Measurements from ENCODE around the gene IFNL2. TPM values are rescaled to one million over a fixed set of nuclear protein-coding genes. Genes with fewer than 3 reads are reported as not detected.

IFNL2 gene
- total RNA-seq, 1 experiment from 2014 or later = 0.33 TPM

DNA sequence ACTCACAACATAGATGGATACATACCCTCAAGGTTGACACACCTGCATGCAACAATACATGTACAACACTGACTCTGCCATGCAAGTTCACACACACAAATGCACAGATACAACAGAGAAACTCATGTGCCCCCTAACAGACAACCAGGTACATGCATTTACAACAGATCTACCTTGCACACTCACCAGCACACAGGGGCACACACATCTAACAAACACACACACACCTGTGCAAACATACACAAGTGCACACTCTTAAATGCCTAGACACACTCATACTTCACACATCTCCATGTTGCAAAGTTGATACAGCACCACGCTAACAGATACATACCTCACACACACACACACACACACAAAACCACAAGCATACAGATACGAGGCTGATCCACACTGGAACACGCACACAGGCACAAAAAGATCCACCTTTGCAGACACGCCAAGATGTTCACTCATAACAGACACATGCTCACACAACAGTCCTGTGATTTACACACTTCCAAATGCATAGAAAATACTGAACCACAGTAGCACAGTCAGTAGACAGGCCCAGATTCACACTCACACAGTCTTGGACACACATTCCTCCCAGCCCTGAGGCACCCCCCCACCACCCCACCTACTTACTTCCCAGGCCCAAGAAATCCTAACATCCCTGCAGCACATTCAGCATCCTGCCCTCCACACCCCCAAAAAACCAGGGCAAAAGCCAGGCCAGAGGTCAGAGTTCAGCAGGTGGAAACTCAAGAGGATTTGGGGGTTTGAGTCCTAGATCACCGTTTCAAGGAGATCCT, 51.1 kb downstream of the IFNL2 start:
- in situ Hi-C loops (cut with HindIII; ENCODE audit: low pct_unique_long_range_greater_than_20kb, low sequenced_read_pairs) = no loop called here
- Histone ChIP-seq H3K27ac (ENCODE audit: low read length) (no peak overlapping the region), H3K9me3 (ENCODE audit: control insufficient read depth, insufficient read depth, low read depth, low read length) (no peaks in the 10 kb centered on the region), H3K4me3 (ENCODE audit: low read depth in 2 of 2, low read length in 2 of 2) (peak overlapping the region in 1 of 2 experiments; percentile 56; a peak in 1 of 4 replicates), H3K36me3 (ENCODE audit: control insufficient read depth, insufficient read depth, low read length) (no peaks in the 10 kb centered on the region), H3K4me1 (ENCODE audit: control insufficient read depth, insufficient read depth, low read length) (peaks cover 4% of the 10 kb centered on the region), H3K27me3 (ENCODE audit: control insufficient read depth, insufficient read depth, low read length) (peaks cover 6% of the 10 kb centered on the region)
- TF ChIP-seq, protein P1, sequence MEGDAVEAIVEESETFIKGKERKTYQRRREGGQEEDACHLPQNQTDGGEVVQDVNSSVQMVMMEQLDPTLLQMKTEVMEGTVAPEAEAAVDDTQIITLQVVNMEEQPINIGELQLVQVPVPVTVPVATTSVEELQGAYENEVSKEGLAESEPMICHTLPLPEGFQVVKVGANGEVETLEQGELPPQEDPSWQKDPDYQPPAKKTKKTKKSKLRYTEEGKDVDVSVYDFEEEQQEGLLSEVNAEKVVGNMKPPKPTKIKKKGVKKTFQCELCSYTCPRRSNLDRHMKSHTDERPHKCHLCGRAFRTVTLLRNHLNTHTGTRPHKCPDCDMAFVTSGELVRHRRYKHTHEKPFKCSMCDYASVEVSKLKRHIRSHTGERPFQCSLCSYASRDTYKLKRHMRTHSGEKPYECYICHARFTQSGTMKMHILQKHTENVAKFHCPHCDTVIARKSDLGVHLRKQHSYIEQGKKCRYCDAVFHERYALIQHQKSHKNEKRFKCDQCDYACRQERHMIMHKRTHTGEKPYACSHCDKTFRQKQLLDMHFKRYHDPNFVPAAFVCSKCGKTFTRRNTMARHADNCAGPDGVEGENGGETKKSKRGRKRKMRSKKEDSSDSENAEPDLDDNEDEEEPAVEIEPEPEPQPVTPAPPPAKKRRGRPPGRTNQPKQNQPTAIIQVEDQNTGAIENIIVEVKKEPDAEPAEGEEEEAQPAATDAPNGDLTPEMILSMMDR (IDR thresholded peaks at IDR 0.05) = no peak
- TF ChIP-seq TCF7L2 (IDR thresholded peaks at IDR 0.05; ENCODE audit: low read depth, low read length) = no peak
- TF ChIP-seq, protein P2, sequence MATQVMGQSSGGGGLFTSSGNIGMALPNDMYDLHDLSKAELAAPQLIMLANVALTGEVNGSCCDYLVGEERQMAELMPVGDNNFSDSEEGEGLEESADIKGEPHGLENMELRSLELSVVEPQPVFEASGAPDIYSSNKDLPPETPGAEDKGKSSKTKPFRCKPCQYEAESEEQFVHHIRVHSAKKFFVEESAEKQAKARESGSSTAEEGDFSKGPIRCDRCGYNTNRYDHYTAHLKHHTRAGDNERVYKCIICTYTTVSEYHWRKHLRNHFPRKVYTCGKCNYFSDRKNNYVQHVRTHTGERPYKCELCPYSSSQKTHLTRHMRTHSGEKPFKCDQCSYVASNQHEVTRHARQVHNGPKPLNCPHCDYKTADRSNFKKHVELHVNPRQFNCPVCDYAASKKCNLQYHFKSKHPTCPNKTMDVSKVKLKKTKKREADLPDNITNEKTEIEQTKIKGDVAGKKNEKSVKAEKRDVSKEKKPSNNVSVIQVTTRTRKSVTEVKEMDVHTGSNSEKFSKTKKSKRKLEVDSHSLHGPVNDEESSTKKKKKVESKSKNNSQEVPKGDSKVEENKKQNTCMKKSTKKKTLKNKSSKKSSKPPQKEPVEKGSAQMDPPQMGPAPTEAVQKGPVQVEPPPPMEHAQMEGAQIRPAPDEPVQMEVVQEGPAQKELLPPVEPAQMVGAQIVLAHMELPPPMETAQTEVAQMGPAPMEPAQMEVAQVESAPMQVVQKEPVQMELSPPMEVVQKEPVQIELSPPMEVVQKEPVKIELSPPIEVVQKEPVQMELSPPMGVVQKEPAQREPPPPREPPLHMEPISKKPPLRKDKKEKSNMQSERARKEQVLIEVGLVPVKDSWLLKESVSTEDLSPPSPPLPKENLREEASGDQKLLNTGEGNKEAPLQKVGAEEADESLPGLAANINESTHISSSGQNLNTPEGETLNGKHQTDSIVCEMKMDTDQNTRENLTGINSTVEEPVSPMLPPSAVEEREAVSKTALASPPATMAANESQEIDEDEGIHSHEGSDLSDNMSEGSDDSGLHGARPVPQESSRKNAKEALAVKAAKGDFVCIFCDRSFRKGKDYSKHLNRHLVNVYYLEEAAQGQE (IDR thresholded peaks at IDR 0.05; ENCODE audit: insufficient read depth in 1 of 2, low read depth in 2 of 2, low read length in 1 of 2) = no peak
- TF ChIP-seq SIN3A (IDR thresholded peaks at IDR 0.05; ENCODE audit: borderline replicate concordance, insufficient read depth, low read depth, low read length) = no peak
- no peak for TF ChIP-seq POLR2AphosphoS5 (IDR thresholded peaks at IDR 0.05; ENCODE audit: low read depth, low read length)
- TSS peak; percentile 67 for BruUV-seq (replicated peaks)
- POLR2A ChIA-PET = interaction anchor here (0.8 kb wide), 1 partner anchor 16 kb away, joined by 3 read pairs; no protein-coding TSS in a partner anchor
- DNase-seq (ENCODE audit: low read depth, low spot score) (no peak), ATAC-seq (no peak)
- CTCF ChIA-PET = no interaction called here
- intact Hi-C loops (cut with micrococcal nuclease; ENCODE audit: unreplicated experiment) = no loop called here

Other genes with a start within 250 kb of the IFNL2 start
- 443 TPM for gene FBXO27, start 235.8 kb upstream of the IFNL2 start, total RNA-seq (2021; ENCODE audit: unreplicated experiment)
- gene ACP7, start 184.0 kb upstream of the IFNL2 start, total RNA-seq (2021; ENCODE audit: unreplicated experiment) = 10.3 TPM
- gene PAK4, start 142.6 kb upstream of the IFNL2 start, total RNA-seq (2021; ENCODE audit: unreplicated experiment) = 311 TPM
- gene NCCRP1, start 71.4 kb upstream of the IFNL2 start, total RNA-seq (2021; ENCODE audit: unreplicated experiment) = 0.46 TPM
- 0.33 TPM for gene SYCN, start 64.1 kb upstream of the IFNL2 start, total RNA-seq (2021; ENCODE audit: unreplicated experiment)
- not detected for gene IFNL3, start 23.4 kb upstream of the IFNL2 start, total RNA-seq (2021; ENCODE audit: unreplicated experiment)
- gene IFNL4, start 19.5 kb upstream of the IFNL2 start, total RNA-seq (2021; ENCODE audit: unreplicated experiment) = not detected
- gene IFNL1, start 28.0 kb downstream of the IFNL2 start, total RNA-seq (2021; ENCODE audit: unreplicated experiment) = 0.57 TPM
- gene LRFN1, start 52.5 kb downstream of the IFNL2 start, total RNA-seq (2021; ENCODE audit: unreplicated experiment) = 15.2 TPM
- 3.7 TPM for gene GMFG, start 67.6 kb downstream of the IFNL2 start, total RNA-seq (2021; ENCODE audit: unreplicated experiment)
- gene SAMD4B, start 74.0 kb downstream of the IFNL2 start, total RNA-seq (2021; ENCODE audit: unreplicated experiment) = 1,339 TPM
- 901 TPM for gene PAF1, start 122.7 kb downstream of the IFNL2 start, total RNA-seq (2021; ENCODE audit: unreplicated experiment)
- gene MED29, start 123.0 kb downstream of the IFNL2 start, total RNA-seq (2021; ENCODE audit: unreplicated experiment) = 739 TPM
- gene ZFP36, start 138.5 kb downstream of the IFNL2 start, total RNA-seq (2021; ENCODE audit: unreplicated experiment) = 414 TPM
- gene PLEKHG2, start 144.3 kb downstream of the IFNL2 start, total RNA-seq (2021; ENCODE audit: unreplicated experiment) = 1,988 TPM
- gene RPS16, start 167.6 kb downstream of the IFNL2 start, total RNA-seq (2021; ENCODE audit: unreplicated experiment) = 27,832 TPM
- gene SUPT5H, start 177.2 kb downstream of the IFNL2 start, total RNA-seq (2021; ENCODE audit: unreplicated experiment) = 1,614 TPM
- 1,837 TPM for gene TIMM50, start 212.4 kb downstream of the IFNL2 start, total RNA-seq (2021; ENCODE audit: unreplicated experiment)
- 76.9 TPM for gene DLL3, start 230.6 kb downstream of the IFNL2 start, total RNA-seq (2021; ENCODE audit: unreplicated experiment)
- gene SELENOV, start 246.7 kb downstream of the IFNL2 start, total RNA-seq (2021; ENCODE audit: unreplicated experiment) = 0.80 TPM